ENCODE data around the gene FAM169A.
"Not testable (repeated sequence)": the region's sequence is repeated elsewhere in the genome, so short reads cannot be mapped to it uniquely, and the experiment has no call there.

The FAM169A gene

GRCh38 chr5:74869414-74869813 lies 3.2 kb upstream of the FAM169A start:
- DNase-seq (ENCODE audit: low read depth), result not testable (repeated sequence)

- DNase-seq (ENCODE audit: low read depth), result no peak
These were observed 492 bp upstream of the FAM169A start for GRCh38 chr5:74866596-74867162.

- DNase-seq (ENCODE audit: low read depth), result no peak
These were observed 857 bp downstream of the FAM169A start for GRCh38 chr5:74865256-74865803.

- no peak for DNase-seq (ENCODE audit: low read depth)
These were observed 1.4 kb downstream of the FAM169A start for GRCh38 chr5:74864823-74865222.

- DNase-seq (ENCODE audit: low read depth), result no peak
These were observed 2.5 kb downstream of the FAM169A start for GRCh38 chr5:74863726-74864125.

- no peak for DNase-seq (ENCODE audit: low read depth)
These were observed 4.0 kb downstream of the FAM169A start for GRCh38 chr5:74862221-74862620.

GRCh38 chr5:74856975-74857374 lies 9.2 kb downstream of the FAM169A start:
- DNase-seq (ENCODE audit: low read depth), result not testable (repeated sequence)

GRCh38 chr5:74853256-74853655 lies 12.9 kb downstream of the FAM169A start:
- no peak for DNase-seq (ENCODE audit: low read depth)

GRCh38 chr5:74851684-74852353 lies 14.4 kb downstream of the FAM169A start:
- DNase-seq (ENCODE audit: low read depth), result no peak

- DNase-seq (ENCODE audit: low read depth), result no peak
These were observed 15.3 kb downstream of the FAM169A start for GRCh38 chr5:74850789-74851425.

- no peak for DNase-seq (ENCODE audit: low read depth)
These were observed 16.2 kb downstream of the FAM169A start for GRCh38 chr5:74850030-74850429.

- DNase-seq (ENCODE audit: low read depth), result no peak
These were observed 17.6 kb downstream of the FAM169A start for GRCh38 chr5:74848553-74849025.

GRCh38 chr5:74839229-74839628 lies 27.0 kb downstream of the FAM169A start:
- no peak for DNase-seq (ENCODE audit: low read depth)

GRCh38 chr5:74838262-74838661 lies 27.9 kb downstream of the FAM169A start:
- DNase-seq (ENCODE audit: low read depth), result no peak

GRCh38 chr5:74837115-74837514 lies 29.1 kb downstream of the FAM169A start:
- no peak for DNase-seq (ENCODE audit: low read depth)

GRCh38 chr5:74833537-74834266 lies 32.5 kb downstream of the FAM169A start:
- no peak for DNase-seq (ENCODE audit: low read depth)

GRCh38 chr5:74829413-74829812 lies 36.8 kb downstream of the FAM169A start:
- DNase-seq (ENCODE audit: low read depth), result no peak

- no peak for DNase-seq (ENCODE audit: low read depth)
These were observed 43.9 kb downstream of the FAM169A start for GRCh38 chr5:74822288-74822687.

GRCh38 chr5:74816875-74817274 lies 49.3 kb downstream of the FAM169A start:
- no peak for DNase-seq (ENCODE audit: low read depth)

- no peak for DNase-seq (ENCODE audit: low read depth)
These were observed 55.3 kb downstream of the FAM169A start for GRCh38 chr5:74810915-74811314.

GRCh38 chr5:74801941-74802340 lies 64.2 kb downstream of the FAM169A start:
- DNase-seq (ENCODE audit: low read depth), result no peak

GRCh38 chr5:74801197-74801596 lies 65.0 kb downstream of the FAM169A start:
- DNase-seq (ENCODE audit: low read depth), result no peak
